GOT3 (cell line): ENCODE measurements around the gene FBLN2.
"Not testable (repeated sequence)": the region's sequence is repeated elsewhere in the genome, so short reads cannot be mapped to it uniquely, and the experiment has no call there.

Experiments
- DNase-seq: peaks from one replicate; lab custom pipeline; 2025; ENCODE audit warnings: mixed read lengths; lab: John Stamatoyannopoulos, UW

FBLN2 gene

DNA sequence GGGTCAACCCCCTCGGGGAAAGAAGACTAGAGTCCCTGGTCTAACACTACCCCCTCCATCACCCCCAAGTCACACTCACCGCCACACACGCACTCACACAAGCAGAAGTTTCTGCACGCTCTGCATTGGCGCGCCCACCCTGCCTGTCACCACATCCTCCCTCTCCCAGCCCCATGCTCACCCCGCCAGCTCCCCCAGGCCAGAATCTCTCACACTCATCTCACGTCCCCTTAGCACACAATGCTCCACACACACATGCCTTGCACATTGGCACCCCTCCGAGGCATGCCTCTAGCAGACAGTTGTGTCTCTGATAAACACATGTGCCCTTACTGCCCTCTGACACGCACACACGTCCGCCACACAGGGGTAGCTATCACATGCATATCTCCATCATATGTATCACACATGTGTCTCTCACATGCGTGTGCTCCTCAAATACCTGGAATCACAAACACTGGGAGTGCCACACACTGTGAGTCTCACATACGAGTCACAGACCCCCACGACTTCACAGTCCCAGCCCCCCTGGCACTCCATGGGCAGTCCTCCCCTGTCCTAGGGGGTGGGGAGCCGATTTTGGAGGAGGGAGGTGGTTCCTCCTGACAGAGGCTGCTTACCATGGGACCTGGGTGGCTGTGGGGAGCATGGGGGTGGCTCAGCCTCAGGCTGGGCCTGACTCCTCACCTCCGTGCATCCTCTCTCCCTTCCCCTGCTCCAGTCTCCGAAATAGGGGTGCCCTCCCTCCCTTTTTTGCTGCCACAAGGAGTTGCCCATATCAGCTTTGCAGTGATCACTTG is 898 bp downstream of the FBLN2 start:
- DNase-seq = no peak

GRCh38 chr3:13550423-13550690 is 1.4 kb downstream of the FBLN2 start:
- DNase-seq = no peak

GRCh38 chr3:13550791-13551360 is 2.0 kb downstream of the FBLN2 start:
- DNase-seq = no peak

GRCh38 chr3:13552857-13553652 is 4.1 kb downstream of the FBLN2 start:
- DNase-seq = no peak

DNA sequence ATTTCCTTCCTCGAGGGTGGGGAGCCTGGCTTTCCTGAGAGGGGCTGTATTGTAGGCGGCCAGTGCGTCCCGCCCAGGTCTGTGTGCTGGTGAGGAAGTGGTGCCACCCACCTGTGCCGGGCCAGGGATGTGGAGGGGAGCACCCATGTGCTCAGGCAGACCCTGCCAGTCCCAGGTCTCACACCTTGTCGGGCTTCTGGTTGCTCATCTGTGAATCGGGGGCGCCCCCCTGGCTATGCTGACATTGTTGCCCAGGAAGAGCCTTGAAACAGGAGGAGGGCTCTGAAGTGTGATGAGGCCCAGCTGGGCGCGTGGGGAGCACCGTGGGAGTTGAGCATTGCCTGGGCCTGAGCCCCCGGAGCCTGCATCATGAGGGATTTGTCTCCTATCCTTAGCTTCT is 4.8 kb downstream of the FBLN2 start:
- no peak for DNase-seq

- no peak for DNase-seq
Measured at GRCh38 chr3:13555753-13556152, 6.8 kb downstream of the FBLN2 start.

DNA sequence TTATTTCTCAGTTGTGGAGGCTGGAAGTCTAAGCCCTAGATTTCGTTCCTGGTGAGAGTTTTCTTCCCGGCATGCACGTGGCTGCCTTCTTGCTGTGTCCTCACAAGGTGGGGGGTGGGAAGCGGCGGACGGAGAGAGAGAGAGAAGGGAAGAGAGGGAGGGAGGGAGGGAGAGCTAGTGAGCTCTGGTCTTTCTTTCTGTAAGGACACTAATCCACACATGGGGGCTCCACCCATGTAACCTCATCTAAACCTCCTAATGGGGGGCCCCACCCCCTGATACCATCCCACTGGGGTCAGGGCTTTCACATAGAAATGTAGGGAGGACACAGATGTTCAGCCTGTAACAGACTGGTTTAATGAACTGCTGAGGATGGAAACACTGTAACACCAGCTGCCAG is 7.3 kb downstream of the FBLN2 start:
- no peak for DNase-seq

DNA sequence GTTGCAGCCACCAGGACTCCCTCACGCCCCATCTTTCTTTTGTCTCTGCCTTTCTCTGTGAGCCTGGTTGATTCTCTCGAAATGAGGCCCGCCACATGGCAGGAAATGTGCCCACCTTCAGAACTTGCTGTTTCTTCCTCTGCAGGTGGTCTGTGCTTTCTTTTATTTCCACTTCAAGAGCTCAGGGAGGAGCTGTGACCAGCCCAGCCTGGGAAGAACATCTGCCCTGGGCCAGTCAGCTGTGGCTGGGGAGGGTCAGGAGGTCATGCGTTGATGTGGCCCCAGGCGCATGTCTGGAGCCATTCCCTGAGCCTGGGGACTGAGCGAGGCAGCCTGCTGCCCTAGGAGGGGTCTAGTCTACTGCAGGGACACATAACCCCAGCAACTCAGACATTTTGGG is 8.0 kb downstream of the FBLN2 start:
- no peak for DNase-seq

- DNase-seq = no peak
Measured at GRCh38 chr3:13557417-13557816, 8.5 kb downstream of the FBLN2 start.

DNA sequence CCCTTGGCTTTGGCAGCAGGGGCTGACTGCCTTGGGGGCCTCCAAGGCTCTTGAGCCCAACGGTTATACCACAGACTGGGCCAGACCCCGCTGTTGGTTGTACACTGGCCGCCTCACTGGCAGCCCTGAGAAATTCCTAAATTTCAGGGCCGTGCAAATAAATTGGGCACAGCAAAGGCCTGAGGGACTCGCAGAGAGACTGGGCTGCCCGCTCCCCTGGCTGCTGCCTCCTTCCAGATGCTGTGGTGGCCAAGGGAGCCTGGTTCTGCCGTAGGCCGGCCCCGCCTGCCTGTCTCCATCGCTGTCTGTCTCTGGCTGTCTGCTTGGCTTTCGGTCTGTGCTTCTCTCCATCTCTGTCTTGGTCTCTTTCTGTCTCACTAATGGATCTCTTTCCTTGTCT is 9.0 kb downstream of the FBLN2 start:
- no peak for DNase-seq

DNA sequence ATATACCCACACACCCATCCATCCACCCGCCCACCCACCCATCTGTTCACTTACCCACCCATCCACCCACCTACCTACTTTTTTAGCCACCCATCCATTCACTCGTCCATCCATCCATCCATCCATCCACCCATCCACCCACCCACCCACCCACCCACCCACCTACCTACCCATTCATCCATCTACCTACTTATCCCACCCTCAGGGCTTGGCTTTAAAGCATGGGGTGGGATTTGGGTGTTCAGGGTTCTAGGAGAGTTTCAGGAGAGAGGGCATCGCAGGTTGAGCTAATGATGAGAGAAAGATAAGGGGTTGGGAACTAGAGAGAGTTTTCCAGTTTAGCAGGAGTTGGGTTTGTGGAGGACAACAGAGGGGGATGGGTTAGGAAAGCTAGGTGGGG is 9.7 kb downstream of the FBLN2 start:
- no peak for DNase-seq

GRCh38 chr3:13559764-13560525 is 11.0 kb downstream of the FBLN2 start:
- no peak for DNase-seq

GRCh38 chr3:13561376-13561775 is 12.5 kb downstream of the FBLN2 start:
- DNase-seq = no peak

- no peak for DNase-seq
Measured at GRCh38 chr3:13561967-13562366, 13.0 kb downstream of the FBLN2 start.

DNA sequence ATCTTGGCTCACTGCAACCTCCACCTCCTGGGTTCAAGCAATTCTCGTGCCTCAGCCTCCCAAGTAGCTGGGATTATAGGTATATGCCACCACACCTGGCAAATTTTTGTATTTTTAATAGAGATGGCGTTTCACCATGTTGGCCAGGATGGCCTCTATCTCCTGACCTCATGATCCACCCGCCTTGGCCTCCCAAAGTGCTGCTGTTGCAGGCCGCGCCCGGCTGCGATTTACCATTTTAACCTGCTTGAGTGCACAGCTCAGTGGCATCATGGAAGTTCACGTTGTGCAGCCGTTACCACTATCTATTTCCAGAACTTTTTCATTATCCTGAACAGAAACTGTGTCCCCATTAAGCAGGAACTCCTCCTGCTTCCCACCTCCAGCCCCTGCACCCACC is 13.5 kb downstream of the FBLN2 start:
- DNase-seq = not testable (repeated sequence)

DNA sequence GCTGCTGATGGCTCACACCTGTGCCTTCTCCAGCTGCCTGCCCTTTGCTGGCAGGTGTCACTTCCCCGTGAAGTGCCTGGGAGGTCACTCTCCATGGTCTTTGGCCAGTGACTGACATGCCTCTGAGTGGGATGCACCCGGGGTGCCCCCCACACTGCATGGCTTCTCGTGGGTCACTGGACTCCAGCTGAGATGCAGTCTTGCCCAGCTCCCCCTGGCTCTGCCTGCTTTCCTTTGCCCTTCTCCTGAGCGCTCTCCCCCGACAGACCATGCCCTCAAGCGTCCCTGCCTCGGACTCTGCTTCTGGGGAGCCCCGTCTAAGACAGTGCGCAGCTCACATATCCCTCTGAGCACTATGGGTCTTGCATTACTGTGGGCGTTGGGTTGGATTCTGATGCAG is 14.4 kb downstream of the FBLN2 start:
- DNase-seq = no peak

DNA sequence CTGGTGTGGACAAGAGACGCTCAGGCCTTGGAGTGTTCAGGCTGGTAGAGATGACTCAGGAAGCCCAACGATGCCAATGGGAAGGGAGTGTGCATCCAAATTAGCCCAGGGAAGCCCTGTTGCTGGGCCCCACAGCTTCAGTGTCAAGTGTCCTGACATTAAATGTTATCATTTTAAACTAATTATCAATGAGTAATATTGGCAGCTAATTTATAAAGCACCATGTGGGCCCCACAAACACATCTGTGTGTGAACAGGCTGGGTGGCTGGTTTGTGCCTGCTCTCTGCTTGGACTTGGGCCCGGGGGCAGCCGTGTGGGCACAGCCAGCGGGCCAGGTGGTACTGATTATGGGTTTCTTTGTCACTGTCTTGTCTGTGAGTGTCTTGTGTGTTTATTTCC is 15.0 kb downstream of the FBLN2 start:
- DNase-seq = no peak

DNA sequence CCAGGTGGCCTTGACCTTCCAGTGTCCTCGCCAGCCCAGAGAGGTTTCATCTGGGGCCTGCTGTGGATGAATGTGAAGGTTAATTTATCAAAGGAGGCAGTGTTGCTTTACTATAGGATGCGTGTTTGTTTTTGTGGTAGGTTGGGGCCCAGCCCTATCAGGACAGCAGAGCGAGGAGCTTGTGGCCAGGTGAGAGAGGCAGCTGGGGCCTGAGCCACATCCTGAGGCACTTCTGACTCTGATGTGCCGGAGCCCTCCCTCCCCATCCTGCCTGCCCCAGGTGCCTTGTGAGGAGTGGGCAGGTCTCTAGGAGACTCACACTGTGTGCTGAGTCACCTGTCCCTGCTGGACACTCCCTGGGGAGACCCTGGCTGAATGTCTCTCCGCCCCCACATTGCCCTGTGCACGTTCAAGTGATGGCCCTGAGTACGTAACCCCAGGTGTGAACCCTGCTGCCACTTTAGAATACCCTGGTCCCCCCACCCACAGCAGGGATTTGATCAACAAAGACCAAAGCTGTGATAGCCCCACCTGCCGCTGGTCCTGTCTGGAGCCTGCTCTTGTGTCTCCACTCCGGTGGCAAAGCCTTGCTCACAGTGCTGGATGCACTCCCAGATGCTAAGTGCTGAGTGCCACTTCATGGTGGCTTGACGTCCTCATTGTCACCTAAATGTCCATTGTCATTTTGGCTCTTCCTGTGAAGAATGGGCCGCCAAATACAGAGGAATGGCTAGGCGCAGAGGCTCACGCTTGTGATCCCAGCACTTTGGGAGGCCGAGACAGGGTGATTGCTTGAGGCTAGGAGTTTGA is 16.0 kb downstream of the FBLN2 start:
- DNase-seq = no peak

- no peak for DNase-seq
Measured at GRCh38 chr3:13565581-13566452, 16.9 kb downstream of the FBLN2 start.

GRCh38 chr3:13566453-13566748 is 17.5 kb downstream of the FBLN2 start:
- no peak for DNase-seq

- DNase-seq = no peak
Measured at GRCh38 chr3:13566769-13567310, 17.9 kb downstream of the FBLN2 start.
